IPS-20b (cell line): ENCODE data around the gene AJAP1.

Experiments used
- H3K27ac ChIP-seq: one replicate; pipeline ENCODE4 v1.5.1; 2013; ENCODE audit warnings: low read length
- H3K27me3 ChIP-seq: 2 replicates; pipeline ENCODE4 v1.6.1; 2013; ENCODE audit warnings: mild to moderate bottlenecking, low read length, inconsistent platforms; ENCODE audit not compliant: insufficient read depth
- H3K36me3 ChIP-seq: 2 replicates; pipeline ENCODE4 v1.6.1; 2013; ENCODE audit warnings: low read depth, mild to moderate bottlenecking, inconsistent platforms, low read length, moderate library complexity; ENCODE audit not compliant: insufficient read depth
- H3K4me1 ChIP-seq: 2 replicates; pipeline ENCODE4 v1.6.1; 2013; ENCODE audit warnings: mild to moderate bottlenecking, control low read depth, inconsistent platforms, low read length, moderate library complexity; ENCODE audit not compliant: insufficient read depth
- H3K4me3 ChIP-seq: 2 replicates; pipeline ENCODE4 v1.5.1; 2013; ENCODE audit warnings: mild to moderate bottlenecking, low read length, inconsistent platforms
- H3K9ac ChIP-seq: 2 replicates; pipeline ENCODE4 v1.6.1; 2013; ENCODE audit warnings: low read depth, mild to moderate bottlenecking, inconsistent platforms, low read length, moderate library complexity
- H3K9me3 ChIP-seq: 2 replicates; pipeline ENCODE4 v1.6.1; 2013; ENCODE audit warnings: mild to moderate bottlenecking, low read depth, low read length, inconsistent platforms; ENCODE audit not compliant: insufficient read depth

Gene AJAP1

GRCh38 chr1:4653796-4654725 lies at the start of gene AJAP1:
Gene AJAP1 (plus strand): TSS chr1:4654609. CDS start chr1:4655426, 817 bp downstream.
- Histone ChIP-seq H3K9me3 (no peaks in the 10 kb centered on the region), H3K27ac (no peak within 1 kb of the TSS), H3K27me3 (peaks cover 82% of the 10 kb centered on the region), H3K36me3 (no peaks in the 10 kb centered on the region), H3K4me3 (peak within 1 kb of the TSS; percentile 57; the same call in 1 of the 2 replicates), H3K9ac (no peak within 1 kb of the TSS), H3K4me1 (peaks cover 39% of the 10 kb centered on the region)

- H3K4me3 ChIP-seq, result no peak overlapping the region
- H3K9ac ChIP-seq, result no peak overlapping the region
- H3K4me1 ChIP-seq, result peaks cover 4% of the 10 kb centered on the region; the same call in 1 of the 2 replicates
- peaks cover 5% of the 10 kb centered on the region for H3K9me3 ChIP-seq
- H3K27me3 ChIP-seq, result peaks cover 14% of the 10 kb centered on the region; the same call in 1 of the 2 replicates
- no peaks in the 10 kb centered on the region for H3K36me3 ChIP-seq
- no peak overlapping the region for H3K27ac ChIP-seq
These were observed 49.3 kb upstream of the AJAP1 start for GRCh38 chr1:4605158-4605557.

- peaks cover 10% of the 10 kb centered on the region for H3K9me3 ChIP-seq
- no peak overlapping the region for H3K4me3 ChIP-seq
- no peaks in the 10 kb centered on the region for H3K4me1 ChIP-seq
- H3K27ac ChIP-seq, result no peak overlapping the region
- H3K9ac ChIP-seq, result no peak overlapping the region
- no peaks in the 10 kb centered on the region for H3K36me3 ChIP-seq
- no peaks in the 10 kb centered on the region for H3K27me3 ChIP-seq
These were observed 42.7 kb upstream of the AJAP1 start for GRCh38 chr1:4611563-4612341.

- Histone ChIP-seq H3K9ac (no peak overlapping the region), H3K27me3 (no peaks in the 10 kb centered on the region), H3K9me3 (peaks cover 10% of the 10 kb centered on the region), H3K27ac (no peak overlapping the region), H3K4me3 (no peak overlapping the region), H3K36me3 (no peaks in the 10 kb centered on the region), H3K4me1 (no peaks in the 10 kb centered on the region)
These were observed 41.4 kb upstream of the AJAP1 start for GRCh38 chr1:4612991-4613390.

DNA sequence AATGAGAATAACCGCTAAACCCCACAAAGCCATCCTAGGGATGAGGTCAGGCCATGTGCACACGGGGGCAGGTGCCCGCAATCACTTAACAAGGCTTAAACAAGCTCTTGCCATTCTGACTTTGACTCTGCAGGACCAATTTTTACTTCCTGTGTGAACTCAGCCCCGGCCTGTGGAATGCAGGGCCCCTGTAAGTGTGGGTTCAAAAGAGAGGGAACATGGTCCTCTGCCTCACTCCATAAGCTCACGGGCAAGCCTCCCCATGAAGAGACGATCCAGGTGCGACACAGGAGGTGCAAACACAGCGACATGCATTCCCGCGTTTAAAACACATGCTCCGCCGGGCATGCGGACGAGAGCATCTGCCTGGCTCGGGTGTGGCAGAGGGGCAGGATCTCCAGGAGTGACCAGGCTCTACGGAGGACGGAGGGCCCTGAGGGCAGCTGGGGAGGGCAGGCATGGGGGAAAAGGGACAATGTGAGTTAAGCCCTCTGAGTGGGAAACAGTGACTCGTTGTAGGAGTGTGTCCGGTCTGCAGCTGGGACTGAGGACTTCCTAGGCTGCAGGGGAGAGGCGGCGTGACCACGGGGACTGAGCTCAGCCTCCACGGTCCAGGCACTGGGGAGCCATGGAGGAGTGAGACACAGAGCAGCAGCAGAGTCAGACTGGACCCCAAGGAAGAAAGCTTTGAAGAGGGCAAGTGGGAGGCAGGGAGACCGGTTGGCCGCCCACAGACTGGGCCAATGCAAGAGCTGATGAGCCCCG lies 40.6 kb upstream of the AJAP1 start:
- Histone ChIP-seq H3K36me3 (no peaks in the 10 kb centered on the region), H3K27ac (no peak overlapping the region), H3K9ac (no peak overlapping the region), H3K9me3 (peaks cover 10% of the 10 kb centered on the region), H3K27me3 (no peaks in the 10 kb centered on the region), H3K4me1 (no peaks in the 10 kb centered on the region), H3K4me3 (no peak overlapping the region)

DNA sequence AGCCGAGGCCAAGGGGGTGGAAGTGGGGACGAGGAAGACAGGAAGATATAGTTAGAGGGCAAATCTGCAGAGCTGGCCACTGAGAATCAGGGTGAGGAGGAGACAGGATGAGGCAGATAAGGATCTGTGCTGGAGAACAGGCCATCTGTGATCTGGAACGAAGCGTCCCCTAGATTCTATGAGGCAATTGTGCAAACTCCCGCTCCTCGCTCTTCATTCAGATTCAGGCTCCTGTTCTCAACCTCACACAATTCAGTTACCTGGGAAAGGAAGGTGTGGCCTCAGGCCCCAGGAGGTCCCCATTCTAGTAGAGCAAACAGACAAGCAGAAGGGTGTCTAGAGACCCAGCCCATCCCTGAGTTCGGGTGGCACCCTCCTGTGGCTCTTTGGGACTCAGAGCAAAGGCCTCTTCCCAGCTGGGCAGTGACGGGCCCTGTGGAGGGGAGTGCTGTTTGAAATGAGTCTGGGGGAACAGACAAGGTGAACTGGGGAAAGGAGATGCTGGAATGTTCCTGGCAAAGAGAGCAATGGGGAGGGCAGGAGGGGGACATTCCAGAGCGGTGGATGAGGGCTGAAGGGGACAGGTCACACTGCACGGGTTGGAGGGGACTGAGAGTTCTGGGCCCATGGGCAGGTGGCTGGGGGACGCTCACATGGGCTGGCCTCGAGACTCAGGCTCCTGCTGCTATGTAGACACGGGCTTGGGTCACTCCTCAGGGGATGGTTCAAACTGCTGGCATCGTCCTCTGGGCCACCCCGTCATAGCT lies 39.9 kb upstream of the AJAP1 start:
- no peak overlapping the region for H3K9ac ChIP-seq
- no peaks in the 10 kb centered on the region for H3K36me3 ChIP-seq
- H3K9me3 ChIP-seq, result peaks cover 10% of the 10 kb centered on the region
- no peaks in the 10 kb centered on the region for H3K4me1 ChIP-seq
- H3K27me3 ChIP-seq, result no peaks in the 10 kb centered on the region
- H3K4me3 ChIP-seq, result no peak overlapping the region
- no peak overlapping the region for H3K27ac ChIP-seq

DNA sequence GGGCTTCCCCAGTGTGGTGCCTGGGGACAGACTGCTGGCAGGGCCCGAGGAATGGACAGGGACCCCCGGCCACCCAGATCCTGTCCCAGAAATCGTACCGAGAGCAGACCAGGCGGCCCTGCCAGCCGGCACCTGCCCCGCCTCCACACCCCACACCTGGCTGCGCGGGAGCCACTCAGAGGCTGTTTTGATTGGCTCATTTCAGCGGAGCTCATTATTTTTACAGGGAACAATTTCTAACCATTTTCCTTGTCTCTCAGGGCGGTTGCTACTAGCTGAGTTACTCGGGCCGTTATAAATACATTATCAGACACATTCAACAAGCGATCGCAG lies 39.3 kb upstream of the AJAP1 start:
- no peaks in the 10 kb centered on the region for H3K4me1 ChIP-seq
- H3K36me3 ChIP-seq, result no peaks in the 10 kb centered on the region
- no peaks in the 10 kb centered on the region for H3K27me3 ChIP-seq
- H3K27ac ChIP-seq, result no peak overlapping the region
- H3K4me3 ChIP-seq, result no peak overlapping the region
- H3K9ac ChIP-seq, result no peak overlapping the region
- peaks cover 5% of the 10 kb centered on the region for H3K9me3 ChIP-seq

- H3K9me3 ChIP-seq, result peaks cover 1% of the 10 kb centered on the region; the same call in 1 of the 2 replicates
- H3K27ac ChIP-seq, result no peak overlapping the region
- no peak overlapping the region for H3K4me3 ChIP-seq
- no peak overlapping the region for H3K9ac ChIP-seq
- H3K4me1 ChIP-seq, result no peaks in the 10 kb centered on the region
- no peaks in the 10 kb centered on the region for H3K27me3 ChIP-seq
- H3K36me3 ChIP-seq, result no peaks in the 10 kb centered on the region
These were observed 38.9 kb upstream of the AJAP1 start for GRCh38 chr1:4615501-4615900.

GRCh38 chr1:4616831-4617465 lies 37.5 kb upstream of the AJAP1 start:
- H3K9ac ChIP-seq, result no peak overlapping the region
- H3K36me3 ChIP-seq, result no peaks in the 10 kb centered on the region
- H3K27me3 ChIP-seq, result no peaks in the 10 kb centered on the region
- no peaks in the 10 kb centered on the region for H3K9me3 ChIP-seq
- no peaks in the 10 kb centered on the region for H3K4me1 ChIP-seq
- H3K4me3 ChIP-seq, result no peak overlapping the region
- H3K27ac ChIP-seq, result no peak overlapping the region

DNA sequence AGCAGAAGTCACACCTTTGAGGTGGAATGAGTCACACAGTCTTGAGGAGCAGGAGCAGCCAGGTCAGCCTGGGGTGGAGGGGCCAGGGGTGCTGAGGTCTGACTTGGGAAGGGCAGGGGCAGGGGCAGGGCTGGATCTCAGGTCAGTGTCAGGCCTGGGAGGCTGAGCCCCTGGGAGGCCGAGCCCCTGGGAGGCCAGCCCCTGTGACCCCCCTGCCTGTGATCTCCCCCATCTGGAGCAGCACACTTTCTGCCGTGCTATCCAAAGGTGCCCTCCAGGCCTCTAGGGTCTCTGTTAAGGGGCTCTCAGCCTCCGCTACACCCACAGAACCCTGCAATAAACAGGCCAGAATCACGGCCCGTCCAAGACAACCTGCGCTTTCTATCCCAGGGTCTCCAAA lies 36.9 kb upstream of the AJAP1 start:
- H3K27me3 ChIP-seq, result no peaks in the 10 kb centered on the region
- no peaks in the 10 kb centered on the region for H3K4me1 ChIP-seq
- no peak overlapping the region for H3K27ac ChIP-seq
- no peak overlapping the region for H3K9ac ChIP-seq
- H3K4me3 ChIP-seq, result no peak overlapping the region
- no peaks in the 10 kb centered on the region for H3K36me3 ChIP-seq
- H3K9me3 ChIP-seq, result no peaks in the 10 kb centered on the region
